ENCODE results near the gene ANKMY1.

ANKMY1 gene

DNA sequence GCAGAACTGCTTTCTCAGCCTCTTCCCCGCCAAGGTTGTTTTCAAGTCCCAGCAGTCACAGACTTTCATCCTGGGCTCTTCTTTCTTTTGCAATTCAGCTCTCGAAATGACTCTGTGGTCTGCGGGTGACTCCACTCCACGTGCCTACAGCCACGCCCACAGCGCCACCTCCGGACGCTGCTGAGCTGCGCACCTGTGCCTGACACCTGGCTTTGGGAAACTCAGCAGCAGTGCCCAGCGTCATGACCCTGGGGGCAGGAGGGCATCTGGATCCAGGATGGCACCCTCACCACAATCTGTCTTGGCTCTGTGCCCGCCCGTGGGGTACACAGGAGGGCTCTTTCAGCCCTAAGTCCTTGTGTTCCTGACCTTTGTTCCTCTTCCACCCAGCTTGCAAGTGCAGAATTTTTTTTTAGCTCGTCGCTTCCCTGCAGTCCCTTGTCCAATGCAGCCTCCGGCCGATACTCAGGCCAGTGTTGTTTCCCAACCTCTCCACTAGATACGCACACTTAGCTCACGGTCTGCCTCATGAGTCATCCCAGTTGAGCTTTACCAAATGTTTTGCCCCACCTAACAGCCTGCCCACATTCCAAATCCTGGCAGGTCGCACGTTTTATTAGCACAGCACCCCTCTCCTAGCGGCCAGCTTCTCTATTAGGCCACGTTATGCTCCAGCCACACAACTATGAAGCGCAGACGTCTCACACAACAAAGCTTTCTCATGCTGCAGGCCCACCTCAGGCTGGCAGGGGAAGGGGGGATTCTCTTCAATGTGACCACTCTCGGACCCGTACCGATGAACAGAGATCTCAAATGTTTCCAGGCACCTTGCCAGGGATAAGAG is 22.2 kb upstream of the ANKMY1 start:
- no peak for DNase-seq (ENCODE audit: low read depth, low spot score)

DNA sequence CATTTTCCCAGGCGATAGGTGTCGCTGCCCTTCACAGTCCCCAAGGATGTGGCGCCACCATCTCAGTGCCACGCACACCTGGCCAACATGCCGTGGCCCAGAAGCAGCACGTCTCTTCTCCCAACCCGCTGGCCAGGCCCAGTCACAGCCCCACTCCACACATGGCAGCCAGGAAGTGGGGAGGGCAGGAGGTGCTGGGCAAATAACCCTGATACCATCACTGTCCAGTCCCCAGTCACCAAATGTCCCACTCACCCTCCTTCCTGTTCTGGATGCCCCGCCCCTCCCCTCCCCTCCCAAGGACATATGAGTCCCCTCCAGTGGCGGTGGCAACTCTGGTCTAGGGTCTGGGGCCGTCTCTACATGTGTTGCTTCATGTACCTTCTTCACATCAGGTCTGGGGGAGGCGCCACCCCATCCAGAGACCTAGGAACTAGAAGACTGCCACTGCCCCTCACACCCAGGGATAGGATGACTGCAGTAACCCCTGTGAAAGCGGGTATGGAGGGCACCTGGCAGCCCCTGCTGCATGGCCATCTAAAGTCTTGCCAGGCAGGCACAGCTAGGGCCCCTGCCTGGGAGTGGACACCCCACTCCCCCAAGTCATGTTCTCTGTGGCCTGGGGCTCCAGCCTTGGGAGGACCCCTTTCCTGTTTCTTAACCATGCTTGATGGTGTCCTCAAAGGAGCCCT is 21.4 kb upstream of the ANKMY1 start:
- no peak for DNase-seq (ENCODE audit: low read depth, low spot score)

DNA sequence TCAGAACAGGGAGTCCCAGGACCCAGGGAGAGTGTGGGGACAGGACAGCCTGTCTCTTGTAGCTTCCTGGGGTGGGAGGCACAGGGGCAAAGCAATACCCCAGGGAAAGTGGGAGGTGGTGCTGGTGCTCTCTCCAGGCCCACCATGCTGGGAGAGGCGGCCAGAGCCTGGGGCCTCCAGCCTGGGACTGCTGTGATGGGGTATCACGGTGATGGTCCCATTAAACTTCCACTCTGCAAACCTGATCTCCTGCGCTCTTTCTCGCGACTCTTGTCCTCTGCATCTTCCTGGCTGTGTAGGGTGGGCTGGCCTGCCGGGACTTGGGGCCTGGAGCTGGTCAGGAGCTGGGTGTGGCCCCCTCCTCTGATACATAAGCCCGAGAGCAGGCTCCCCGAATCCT is 20.7 kb upstream of the ANKMY1 start:
- DNase-seq (ENCODE audit: low read depth, low spot score) = no peak

DNA sequence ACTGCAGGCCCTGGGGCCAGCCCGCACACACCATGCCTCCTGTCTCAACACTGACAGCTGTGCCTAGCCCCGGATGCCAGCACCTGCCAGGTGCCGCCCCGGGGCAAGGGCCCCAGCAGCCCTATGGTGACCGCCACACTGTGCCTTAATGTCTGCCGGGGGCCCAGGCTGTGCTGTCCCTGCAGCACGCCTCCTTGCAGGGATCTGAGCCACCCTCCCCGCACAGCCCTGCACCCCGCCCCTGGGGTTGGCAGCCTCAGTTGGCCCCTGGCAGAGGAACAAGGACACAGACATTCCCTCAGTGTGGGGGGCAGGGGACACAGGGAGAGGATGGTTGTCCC is 20.3 kb upstream of the ANKMY1 start:
- DNase-seq (ENCODE audit: low read depth, low spot score) = no peak

DNA sequence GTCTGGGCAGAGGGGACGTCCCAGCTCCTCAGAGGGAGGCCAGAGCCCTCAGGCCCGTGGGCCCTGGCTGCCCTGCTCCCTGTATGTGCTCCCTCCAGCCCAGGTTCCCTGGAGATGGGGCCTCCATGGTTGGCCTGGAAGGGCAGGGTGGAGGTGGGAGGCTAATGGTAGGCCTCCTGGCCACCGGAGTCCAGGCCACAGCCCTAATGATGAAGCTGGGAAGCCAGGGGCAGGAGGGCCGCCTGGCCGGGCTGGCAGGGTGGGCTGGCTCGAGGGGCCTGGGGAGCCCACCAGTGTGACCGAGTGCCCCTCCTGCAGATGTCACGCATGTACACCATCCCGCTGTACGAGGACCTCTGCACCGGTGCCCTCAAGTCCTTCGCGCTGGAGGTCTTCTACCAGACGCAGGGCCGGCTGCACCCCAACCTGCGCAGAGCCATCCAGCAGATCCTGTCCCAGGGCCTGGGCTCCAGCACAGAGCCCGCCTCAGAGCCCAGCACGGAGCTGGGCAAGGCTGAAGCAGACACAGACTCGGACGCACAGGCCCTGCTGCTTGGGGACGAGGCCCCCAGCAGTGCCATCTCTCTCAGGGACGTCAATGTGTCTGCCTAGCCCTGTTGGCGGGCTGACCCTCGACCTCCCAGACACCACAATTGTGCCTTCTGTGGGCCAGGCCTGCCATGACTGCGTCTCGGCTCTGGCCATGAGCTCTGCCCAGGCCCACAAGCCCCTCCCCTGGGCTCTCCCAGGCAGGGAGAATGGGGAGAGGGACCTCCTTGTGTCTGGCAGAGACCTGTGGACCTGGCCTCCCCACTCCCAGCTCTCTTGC is 19.7 kb upstream of the ANKMY1 start:
- no peak for DNase-seq (ENCODE audit: low read depth, low spot score)

DNA sequence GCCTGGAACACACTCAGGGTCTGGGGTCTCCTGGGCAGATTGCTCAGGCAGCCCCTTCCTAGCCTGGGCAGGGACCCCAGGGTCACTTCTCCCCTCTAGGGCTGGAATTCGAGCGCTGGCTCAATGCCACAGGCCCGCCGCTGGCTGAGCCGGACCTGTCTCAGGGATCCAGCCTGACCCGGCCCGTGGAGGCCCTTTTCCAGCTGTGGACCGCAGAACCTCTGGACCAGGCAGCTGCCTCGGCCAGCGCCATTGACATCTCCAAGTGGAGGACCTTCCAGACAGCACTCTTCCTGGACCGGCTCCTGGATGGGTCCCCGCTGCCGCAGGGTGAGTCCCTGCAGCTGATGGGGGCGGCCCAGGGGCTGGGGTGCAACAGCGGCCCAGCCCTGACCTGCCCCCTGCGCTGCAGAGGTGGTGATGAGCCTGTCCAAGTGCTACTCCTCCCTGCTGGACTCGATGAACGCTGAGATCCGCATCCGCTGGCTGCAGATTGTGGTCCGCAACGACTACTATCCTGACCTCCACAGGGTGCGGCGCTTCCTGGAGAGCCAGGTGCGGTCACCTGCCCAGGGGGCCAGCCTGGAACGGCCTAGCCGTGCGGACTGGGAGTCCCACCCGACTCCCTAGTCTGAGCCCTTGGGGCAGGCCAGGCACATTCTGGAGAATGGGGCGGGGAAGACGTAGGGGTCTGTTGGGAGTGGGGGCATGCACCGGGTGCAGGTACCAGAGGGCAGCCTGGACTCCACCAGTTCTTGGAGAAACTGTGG is 18.8 kb upstream of the ANKMY1 start:
- no peak for DNase-seq (ENCODE audit: low read depth, low spot score)

DNA sequence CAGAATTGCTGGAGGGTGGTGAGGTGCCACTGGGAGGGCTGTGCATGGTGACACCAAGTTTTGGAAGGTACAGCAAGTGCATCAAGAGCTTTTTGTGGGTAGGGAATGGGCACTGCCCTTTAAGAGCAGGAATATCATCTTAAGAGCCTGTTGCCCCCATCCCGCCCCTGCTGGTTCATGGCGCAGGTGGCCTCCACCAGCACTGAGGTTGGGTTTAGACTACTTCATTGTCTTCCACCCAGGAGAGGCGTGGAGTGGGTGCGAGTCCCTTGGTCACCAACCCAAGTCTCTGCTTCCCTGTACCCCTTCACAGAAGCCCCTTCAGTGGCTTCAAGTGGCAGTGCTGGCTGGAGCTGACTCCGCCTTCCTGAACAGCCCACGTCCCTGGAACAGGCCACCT is 18.2 kb upstream of the ANKMY1 start:
- DNase-seq (ENCODE audit: low read depth, low spot score) = no peak

DNA sequence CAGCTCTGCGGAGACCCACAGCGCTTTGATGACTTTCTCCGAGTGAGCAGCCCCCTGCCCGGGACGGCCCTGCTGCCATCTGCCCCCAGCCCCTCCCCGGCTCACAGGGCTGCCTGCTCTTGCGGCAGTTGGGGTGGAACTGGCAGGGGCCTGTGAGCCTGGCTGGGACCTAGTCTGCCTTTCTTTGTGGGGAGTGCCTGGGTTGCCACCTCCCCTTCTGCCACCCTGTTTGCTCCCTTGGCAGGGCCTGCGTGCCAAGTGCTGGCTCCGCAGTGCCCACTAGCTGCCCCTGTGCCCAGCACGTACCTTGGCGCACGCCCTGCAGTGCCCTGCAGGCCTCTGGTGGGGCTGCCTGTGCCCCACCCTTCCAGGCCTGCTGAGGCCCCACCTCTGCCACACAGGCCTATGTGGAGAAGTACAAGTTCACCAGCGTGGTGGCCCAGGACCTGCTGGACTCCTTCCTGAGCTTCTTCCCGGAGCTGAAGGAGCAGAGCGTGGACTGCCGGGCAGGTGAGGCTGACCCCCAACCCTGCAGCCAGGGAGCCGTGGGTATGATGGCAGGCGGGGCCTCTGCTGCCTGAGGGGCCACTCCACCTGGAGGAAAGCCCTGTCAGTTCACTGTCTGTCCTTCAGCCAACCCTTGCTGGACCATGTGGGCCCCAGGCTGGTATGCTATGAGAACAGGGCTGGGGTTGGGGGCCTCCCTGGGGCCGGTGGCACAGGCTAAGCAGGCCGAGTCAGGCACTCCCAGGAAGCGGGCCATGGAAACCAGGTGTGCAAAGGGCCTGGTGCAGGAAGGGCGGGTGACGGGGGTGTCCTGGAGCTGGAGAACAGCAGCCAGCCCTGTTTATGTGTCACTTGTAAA is 17.5 kb upstream of the ANKMY1 start:
- no peak for DNase-seq (ENCODE audit: low read depth, low spot score)

DNA sequence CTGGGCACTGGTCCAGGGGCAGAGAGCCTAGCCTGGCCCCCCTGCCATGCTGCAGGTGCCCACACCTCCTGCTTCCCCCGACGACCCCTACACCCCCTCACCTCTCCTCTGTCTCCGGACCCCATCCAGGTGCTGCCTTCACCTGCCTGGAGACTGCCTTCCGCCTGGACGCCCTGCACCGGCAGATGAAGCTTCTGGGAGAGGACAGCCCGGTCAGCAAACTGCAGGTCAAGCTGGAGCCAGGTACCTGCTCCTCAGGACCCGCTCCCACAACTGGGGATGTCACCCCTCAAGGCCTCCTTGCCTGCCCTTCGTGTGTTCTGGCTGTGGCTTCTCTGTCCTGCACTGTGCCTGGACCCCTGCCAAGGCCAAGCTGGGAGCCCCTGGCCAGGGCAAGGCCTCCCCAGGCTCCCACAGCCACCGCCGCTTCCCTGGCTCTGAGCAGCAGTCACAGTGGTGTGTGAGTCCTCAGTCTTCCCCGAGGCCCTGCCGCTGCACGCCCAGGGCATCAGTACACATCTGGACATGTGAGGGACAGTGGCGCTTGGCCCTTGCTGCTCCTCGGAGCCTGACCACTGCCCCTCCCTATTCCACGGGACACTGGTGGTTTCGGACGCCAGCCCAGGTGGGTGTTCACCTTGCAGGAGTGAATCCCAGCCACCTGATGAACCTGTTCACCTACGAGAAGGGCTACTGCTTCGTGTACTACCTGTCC is 16.8 kb upstream of the ANKMY1 start:
- no peak for DNase-seq (ENCODE audit: low read depth, low spot score)

DNA sequence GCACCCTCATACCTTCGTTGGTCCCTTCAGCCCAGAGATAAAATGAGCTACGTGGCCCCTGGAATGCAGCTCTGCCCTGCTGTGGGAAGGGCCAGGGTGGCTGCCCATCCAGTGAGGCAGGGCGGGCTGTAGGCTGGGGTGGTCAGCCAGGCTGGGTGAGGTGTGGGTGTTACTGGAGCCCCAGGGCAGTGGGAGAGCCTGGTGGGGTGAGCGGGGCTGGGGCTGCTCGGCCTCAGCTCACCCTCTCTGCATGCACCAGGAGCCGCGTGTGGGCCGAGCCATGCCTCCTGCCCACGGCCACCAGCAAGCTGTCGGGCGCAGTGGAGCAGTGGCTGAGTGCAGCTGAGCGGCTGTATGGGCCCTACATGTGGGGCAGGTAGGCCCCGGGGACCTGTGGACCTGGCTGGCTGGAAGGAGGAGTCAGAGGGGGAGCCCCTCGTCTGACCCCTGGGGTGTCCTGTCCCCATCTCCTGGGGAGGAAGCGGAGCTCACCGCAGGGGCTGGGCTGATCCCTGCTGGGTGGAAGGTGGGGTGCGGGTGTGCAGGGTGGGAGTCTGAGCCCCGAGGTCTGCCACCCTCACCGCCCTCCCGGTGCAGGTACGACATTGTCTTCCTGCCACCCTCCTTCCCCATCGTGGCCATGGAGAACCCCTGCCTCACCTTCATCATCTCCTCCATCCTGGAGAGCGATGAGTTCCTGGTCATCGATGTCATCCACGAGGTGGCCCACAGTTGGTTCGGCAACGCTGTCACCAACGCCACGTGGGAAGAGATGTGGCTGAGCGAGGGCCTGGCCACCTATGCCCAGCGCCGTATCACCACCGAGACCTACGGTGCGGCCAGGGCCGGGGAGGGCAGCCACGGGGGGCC is 16.0 kb upstream of the ANKMY1 start:
- no peak for DNase-seq (ENCODE audit: low read depth, low spot score)

DNA sequence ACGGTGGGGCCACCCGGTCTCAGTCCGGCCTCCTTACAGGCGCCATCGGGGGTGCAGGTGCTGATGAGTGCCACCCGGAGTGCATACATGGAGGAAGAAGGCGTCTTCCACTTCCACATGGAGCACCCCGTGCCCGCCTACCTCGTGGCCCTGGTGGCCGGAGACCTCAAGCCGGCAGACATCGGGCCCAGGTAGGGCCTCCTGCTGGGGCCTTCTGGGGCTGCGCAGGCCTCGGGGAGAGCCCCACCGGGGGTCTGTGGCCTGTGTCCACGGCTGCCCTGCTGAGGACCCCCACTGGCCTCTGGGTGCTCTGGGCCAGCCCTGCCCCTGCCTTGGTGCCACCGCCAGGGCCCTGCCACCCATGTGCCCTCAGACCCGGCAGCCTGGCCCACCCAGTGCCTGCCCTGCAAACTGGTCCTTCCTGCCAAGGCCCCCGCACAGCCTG is 15.3 kb upstream of the ANKMY1 start:
- no peak for DNase-seq (ENCODE audit: low read depth, low spot score)

DNA sequence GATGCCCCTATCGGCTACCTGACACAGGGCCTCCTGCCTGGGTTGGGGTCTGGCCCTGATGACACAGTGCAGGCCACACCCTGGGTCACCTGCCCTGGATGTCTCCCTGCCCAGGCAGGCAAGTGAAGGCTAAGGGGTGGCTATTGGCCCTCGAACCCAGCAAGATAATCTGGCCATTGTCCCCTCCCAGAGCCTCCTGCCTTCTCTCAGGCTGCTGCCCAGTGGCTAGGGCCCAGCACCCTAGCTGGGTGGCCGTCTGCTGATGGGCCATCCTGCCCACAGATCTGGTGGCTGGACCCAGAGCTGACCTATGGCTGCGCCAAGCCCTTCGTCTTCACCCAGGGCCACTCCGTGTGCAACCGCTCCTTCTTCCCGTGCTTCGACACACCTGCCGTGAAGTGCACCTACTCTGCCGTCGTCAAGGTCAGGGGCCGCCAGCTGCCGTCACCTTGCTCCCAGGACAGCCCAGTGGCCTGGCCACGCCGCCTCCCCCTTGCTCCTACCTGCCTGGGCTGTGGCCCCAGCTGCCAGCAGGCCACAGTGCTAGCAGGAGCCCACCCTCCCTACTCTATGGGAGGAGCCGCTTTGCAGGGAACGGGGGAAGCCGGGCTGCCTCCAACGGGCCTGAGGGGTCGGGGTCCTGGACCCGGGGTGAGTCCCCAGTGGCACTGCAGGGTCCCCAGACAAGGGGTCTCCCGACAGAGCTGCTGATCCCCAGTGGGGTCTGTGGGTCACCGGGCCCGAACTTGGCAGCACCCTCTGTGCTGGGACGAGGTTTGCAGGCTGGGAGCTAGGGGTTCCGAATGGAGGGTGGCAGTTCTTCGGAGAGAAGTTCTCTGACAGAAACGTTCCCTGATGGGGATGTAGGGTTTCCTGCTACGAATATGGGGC is 14.6 kb upstream of the ANKMY1 start:
- DNase-seq (ENCODE audit: low read depth, low spot score) = no peak

DNA sequence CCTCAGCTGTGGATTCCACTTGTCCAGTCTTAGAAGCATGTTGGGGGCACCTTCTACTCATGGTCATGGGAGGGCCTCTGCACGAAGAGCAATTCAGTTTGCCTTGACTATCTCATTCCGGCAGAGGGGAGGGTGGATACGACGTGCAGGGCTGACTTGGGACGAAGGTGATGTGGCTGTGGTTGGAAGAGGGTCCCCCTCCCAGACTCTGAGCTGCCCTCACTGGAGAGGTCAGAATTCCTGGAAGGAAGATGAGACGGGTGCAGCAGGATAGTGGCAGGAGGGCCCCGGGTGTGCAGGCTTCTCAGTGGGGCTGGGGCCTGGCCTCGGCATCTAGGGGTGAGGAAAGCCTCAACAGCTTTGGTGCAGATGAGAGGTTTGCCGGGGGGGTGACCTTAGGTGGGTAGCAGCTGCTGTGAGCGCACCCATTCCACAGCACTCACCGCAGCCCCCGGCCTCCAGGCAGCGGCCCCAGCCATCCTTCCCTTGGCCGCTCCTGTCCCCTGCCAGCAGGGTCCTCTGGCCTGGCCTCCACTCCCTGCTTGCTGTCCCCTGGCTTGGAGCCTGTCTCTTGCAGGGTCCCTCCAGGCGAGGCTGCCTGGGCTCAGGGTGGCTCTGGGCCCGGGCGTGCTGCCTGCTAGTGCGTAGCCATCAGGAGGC is 13.7 kb upstream of the ANKMY1 start:
- no peak for DNase-seq (ENCODE audit: low read depth, low spot score)

DNA sequence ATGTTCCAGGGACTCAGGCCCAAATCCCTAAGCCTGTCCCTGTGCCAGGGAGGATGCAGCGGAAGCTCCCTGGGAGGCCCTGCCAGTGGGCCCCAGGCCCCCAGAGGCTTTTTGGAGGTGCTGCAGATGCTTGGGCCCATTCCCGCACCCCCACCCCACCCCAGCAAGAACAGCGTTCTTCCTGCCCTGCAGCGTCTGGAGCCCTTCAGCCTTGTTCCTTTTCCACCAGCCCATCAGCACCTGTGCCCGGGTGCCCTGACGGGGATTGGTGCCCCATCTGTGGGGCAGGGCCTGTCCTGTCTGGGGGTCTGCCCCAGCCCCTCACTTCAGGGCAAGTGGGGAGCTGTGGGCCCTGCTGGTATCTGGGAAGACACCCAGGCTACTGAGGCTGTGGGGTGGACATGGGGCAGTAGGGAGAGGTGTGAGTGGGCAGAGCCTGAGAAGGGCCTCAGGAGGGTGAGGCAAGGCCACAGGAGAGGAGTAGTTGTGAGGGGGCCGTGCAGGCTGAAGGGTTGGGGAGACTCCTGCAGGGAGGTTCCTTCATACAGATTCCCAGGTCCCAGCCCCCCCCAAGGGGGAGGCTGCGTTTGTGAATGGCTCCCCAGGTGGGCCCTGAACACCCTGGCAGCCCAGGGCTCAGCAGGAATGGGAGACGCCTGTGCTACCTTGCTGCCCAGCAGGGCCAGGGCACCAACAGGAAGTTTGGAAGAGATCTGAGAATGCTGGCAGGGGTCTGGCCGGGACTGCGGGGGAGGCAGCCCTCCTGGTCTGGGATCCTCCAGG is 12.9 kb upstream of the ANKMY1 start:
- DNase-seq (ENCODE audit: low read depth, low spot score) = no peak

DNA sequence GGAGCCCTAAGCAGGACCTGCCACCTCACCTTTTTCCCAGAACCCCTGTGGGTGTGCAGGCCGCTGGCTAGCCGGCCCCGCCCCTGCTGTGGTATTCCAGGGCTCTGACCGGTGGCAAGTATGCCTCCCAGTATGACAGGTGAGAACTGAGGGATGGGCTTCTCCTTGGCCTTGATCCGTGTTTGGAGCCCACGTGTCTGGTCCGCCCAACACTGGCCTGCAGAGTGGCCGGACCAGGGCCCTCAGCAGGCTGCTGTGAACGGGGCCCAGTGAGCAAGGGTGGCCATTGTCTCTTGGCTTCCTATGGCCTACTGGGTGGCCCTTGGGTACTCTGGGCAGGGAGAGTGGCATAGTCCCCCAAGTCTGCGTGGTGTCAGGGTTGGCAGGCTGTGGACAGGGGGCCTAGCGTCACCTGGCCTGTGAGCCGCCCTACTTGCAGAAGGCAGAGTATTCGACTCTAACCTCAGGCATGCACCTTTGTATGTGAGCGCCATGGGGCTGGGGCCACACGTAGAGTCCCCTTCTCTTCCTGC is 12.3 kb upstream of the ANKMY1 start:
- no peak for DNase-seq (ENCODE audit: low read depth, low spot score)

DNA sequence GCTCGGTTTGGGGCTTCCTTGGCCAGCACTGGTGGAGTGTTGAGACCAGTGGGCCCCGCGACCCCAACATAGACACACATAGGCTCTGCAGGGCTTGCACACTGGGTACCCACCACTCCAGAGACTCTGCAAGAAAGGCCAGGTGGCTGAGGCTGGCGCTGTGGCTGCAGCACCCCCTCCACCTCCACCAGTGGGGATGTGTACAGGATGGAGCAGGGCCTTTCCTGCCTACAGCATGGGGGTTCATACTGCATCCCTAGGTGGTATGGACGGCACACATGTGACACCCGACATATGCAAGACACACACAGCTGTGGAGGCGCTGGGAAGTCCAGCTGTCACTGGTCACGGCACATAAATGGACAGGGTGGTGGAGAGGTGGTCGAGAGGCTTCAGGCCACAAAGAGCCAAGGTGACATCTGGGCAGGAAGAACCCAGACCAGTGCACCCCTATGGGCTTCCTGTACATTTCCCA is 11.8 kb upstream of the ANKMY1 start:
- DNase-seq (ENCODE audit: low read depth, low spot score) = no peak

Measured in brain pericyte (primary cell).